ENCODE measurements around the gene LRRIQ1. TPM values are rescaled to one million over a fixed set of nuclear protein-coding genes. Genes with fewer than 3 reads are reported as not detected.

The LRRIQ1 gene
- total and polyA plus RNA-seq, 2 of the 8 experiments (the other 6 are each of a cell fraction or from before 2014, with no cell fraction given), result 0.24 to 0.76 TPM

DNA sequence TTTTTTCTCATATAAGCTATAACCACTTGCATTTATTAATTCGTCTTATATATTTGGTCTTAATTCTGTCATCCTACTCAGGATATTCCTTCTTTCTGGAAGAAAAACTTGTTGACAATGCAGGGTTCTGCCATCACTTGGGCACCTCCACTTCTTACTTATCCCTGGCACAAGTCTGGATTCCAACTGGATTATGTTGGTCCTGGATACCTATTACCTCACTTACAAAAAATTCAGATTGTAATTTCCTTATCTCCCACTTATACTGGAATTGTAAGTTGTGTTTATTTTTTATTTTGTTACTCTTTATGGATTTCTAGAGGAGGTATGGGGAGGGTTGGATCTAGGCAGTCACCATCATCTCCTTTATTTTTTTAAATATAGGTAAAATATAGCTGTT, 36.7 kb downstream of the LRRIQ1 start (continued):
- TF ChIP-seq NRF1 (IDR thresholded peaks at IDR 0.05; ENCODE audit: low read depth, low read length), result no peak
- TF ChIP-seq, protein P1, sequence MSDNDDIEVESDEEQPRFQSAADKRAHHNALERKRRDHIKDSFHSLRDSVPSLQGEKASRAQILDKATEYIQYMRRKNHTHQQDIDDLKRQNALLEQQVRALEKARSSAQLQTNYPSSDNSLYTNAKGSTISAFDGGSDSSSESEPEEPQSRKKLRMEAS (IDR thresholded peaks at IDR 0.05), result no peak
- TF ChIP-seq CHD1 (IDR thresholded peaks at IDR 0.05; ENCODE audit: low read depth, low read length), result no peak
- no peak for TF ChIP-seq SIRT6 (IDR thresholded peaks at IDR 0.05; ENCODE audit: low read length)
- TF ChIP-seq EZH2 (IDR thresholded peaks at IDR 0.05; ENCODE audit: low read depth, low read length, severe bottlenecking), result no peak

Data from H1 (cell line).